ENCODE data around the gene NCLN.
"Not testable (repeated sequence)": the region's sequence is repeated elsewhere in the genome, so short reads cannot be mapped to it uniquely, and the experiment has no call there.

The NCLN gene

GRCh38 chr19:3225169-3225485 is 39.4 kb downstream of the NCLN start:
- no peak for DNase-seq (ENCODE audit: low read depth in 2 of 2)

- no peak for DNase-seq (ENCODE audit: low read depth in 2 of 2)
Measured at GRCh38 chr19:3225677-3226093, 40.0 kb downstream of the NCLN start.

- no peak for DNase-seq (ENCODE audit: low read depth in 2 of 2)
Measured at GRCh38 chr19:3227054-3227626, 41.4 kb downstream of the NCLN start.

GRCh38 chr19:3229346-3229743 is 43.6 kb downstream of the NCLN start:
- DNase-seq (ENCODE audit: low read depth in 2 of 2) = no peak

DNA sequence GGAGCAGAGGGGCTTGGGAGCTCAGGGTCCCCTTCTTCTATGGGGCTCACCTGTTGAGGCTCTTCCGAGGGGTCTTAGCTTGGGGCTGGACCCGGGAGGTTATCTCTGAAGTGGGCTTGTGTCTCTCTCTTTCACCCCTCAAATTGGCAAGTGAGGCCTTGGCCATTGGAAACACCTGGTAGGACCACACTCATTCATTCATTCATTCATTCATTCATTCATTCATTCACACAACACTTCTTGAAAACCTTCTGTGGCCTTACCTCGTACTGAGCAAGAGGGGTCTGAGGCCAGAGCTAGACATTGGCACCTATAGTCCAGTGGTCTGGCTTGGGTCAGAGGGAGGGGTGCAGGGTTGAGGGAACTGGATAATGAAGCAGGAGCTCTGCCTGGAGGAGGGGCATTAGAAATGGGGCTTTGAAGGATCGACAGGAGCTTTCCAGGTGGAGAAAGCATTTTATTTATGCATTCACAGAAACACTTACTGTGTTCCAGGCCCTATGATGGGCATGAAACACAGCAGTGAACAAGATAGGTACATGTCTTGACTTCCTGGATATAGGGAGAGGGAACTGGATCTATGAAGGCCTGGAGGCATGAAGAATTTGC is 44.3 kb downstream of the NCLN start:
- DNase-seq (ENCODE audit: low read depth in 2 of 2) = no peak

GRCh38 chr19:3231288-3231687 is 45.6 kb downstream of the NCLN start:
- no peak for DNase-seq (ENCODE audit: low read depth in 2 of 2)

DNA sequence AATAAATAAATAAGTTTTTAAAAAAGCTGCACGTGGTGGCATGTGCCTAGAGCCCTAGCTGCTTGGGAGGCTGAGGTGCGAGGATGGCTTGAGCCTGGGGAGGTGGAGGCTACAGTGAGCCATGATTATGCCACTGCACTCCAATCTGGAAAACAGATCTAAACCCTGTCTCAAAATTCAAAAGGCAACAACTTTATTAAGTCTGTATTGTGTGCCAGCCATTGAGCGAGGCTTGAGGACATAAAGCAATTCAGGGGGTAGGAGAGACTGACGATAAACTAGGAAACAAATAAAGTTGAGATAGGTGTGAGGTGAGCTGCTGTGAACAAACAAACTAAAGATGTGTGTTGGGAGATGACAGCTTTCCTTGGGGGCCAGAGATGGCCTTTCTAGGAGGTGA is 47.4 kb downstream of the NCLN start:
- no peak for DNase-seq (ENCODE audit: low read depth in 2 of 2)

GRCh38 chr19:3233831-3234230 is 48.1 kb downstream of the NCLN start:
- no peak for DNase-seq (ENCODE audit: low read depth in 2 of 2)

- DNase-seq (ENCODE audit: low read depth in 2 of 2) = no peak
Measured at GRCh38 chr19:3234800-3235199, 49.1 kb downstream of the NCLN start.

DNA sequence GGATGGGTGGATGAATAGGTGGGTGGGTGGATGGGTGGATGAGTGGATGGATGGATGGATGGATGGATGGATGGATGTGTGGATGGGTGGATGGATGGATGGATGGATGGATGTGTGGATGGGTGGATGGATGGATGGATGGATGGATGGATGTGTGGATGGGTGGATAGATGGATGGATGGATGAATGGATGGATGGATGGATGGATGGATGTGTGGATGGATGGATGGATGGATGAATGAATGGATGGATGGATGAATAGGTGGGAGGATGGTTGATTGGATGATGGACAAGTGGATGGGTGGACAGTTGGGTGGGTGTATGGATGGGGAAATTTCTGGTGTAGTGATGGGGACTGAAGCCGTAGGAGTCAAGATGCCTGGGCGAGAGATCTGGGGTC is 49.9 kb downstream of the NCLN start:
- not testable (repeated sequence) for DNase-seq (ENCODE audit: low read depth in 2 of 2)

DNA sequence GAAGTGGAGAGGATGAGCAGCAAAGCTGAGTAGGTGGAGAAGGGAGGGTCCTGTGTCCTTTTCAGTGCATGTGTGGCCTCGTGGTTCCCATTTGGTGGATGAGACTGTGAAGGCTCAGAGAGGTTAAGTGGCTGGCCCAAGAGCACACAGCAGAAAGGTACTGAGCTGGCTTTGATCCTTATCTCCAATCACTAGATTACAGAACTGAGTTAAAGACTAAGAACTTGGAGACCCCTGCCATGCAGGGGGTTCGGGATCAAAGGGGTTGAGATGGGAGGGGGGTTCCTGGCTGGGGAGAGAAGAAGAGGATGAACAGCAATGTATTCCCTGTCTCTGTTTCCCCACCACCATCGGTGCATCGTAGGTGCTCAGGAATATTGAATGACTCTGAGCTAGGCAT is 50.5 kb downstream of the NCLN start:
- DNase-seq (ENCODE audit: low read depth in 2 of 2) = no peak

DNA sequence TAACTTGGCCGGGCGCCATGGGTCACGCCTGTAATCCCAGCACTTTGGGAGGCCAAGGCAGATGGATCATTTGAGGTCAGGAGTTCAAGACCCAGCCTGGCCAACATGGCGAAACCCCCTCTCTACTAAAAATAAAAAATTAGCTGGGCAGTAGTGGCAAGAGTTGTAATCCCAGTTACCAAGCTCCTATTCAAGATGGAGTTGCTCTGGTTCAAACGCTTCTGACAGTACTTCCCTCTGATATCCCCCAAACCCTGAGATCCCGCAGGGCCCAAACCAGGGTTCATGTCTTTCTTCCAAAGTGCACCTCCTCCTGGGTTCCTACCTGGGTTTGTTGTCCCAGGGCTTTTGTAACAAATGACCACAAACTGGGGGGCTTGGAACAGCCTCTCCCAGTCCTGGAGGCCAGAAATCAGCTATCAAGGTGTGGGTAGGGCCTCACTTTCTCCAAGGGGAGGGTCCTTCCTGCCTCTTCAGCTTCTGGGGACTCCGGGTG is 52.4 kb downstream of the NCLN start:
- DNase-seq (ENCODE audit: low read depth in 2 of 2) = no peak

DNA sequence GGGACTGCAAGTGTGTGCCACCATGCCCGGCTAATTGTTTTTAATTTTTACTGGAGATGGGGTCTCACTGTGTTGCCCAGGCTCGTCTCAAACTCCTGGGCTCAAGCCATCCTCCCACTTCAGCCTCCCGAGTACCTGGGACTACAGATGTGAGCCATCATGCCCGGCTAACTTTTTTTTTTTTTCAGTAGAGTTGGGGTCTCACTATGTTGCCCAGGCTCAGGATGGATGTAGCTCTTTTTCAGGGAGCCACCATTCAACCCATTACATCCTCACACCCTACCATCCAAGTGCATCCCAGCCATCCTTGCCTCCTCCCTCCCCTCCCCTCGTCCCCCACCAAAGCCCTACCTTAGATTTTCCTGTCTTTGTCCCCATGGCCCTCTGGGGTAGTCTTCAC is 53.6 kb downstream of the NCLN start:
- DNase-seq (ENCODE audit: low read depth in 2 of 2) = no peak

DNA sequence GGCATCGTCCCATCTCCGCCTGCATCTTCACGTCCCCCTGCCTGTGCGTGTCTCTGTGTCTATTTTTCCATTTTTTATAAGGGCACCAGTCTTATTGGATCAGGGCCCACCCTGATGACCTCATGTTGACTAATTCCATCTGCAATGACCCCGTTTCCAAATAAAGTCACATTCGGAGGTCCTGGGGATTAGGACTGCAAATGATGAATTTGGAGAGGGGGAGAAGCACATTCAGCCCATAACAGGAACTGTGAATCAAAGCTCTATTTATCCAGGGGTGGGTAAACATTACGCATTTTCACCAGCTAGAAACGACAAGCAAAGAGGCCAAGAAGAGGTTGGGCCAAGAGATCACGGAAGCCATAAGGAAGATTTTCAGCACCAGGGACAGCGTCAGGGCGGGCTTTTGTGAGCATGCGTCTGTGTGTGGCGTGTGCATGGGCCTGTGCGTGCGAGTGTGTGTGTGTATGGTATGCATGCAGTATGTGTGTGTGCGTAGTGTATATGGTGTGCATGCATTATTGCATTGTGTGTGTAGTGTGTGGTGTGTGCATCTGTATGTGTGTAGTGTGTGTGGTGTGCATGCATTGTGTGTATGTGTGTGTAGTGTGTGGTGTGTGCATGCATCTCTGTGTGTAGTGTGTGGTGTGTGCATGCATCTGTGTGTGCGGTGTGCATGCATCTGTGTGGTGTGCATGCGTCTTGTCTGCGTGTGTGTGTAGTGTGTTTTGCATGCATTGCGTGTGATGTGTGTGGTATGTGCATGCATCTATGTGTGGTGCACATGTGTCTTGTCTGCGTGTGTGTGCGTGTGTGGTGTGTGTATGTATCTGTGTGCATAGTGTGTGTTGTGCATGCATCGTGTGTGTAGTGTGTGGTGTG is 58.3 kb downstream of the NCLN start:
- DNase-seq (ENCODE audit: low read depth in 2 of 2) = peak; percentile 10 to 16

DNA sequence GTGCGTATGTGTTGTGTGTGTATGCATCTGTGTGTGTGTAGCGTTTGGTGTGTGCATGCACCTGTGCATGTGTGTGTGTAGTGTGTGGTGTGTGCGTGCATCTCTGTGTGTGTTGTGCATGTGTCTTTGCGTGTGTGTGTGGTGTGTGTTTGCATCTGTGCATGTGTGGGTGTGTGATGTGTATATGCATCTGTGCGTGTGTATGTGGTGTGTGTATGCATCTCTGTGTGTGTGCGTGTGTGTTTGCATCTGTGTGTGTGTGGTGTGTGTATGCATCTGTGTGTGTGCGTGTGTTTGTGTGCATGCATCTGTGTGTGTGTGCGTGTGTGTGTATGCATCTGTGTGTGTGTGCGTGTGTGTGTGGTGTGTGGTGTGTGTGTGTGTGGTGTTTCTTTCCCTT is 59.3 kb downstream of the NCLN start:
- no peak for DNase-seq (ENCODE audit: low read depth in 2 of 2)

DNA sequence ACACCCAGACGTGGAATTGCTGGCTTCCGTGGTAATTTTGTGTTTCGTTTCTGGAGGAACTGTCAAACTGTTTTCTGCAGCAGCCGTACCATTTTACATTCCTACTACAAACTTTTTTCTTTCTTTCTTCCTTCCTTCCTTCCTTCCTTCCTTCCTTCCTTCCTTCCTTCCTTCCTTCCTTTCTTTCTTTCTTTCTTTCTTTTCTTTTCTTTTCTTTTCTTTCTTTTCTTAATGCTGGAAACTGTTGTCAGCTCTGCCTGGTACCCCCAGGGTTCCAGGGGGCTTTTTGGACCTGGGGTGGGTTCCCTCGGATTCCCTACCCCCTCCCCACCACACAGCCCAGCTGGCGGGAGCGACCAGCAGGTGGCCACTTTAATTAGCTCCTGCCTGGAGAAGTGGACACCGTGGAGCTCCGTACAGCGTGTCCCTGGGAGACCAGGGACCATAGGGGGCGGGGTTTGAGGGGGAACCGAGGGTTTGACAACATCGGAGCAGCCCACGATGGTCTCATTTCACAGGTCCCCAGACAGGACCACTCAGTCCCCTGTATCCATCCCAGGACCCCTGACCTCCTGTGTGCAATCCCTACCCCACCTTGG is 63.1 kb downstream of the NCLN start:
- DNase-seq (ENCODE audit: low read depth in 2 of 2) = no peak

GRCh38 chr19:3249408-3249807 is 63.7 kb downstream of the NCLN start:
- DNase-seq (ENCODE audit: low read depth in 2 of 2) = no peak

DNA sequence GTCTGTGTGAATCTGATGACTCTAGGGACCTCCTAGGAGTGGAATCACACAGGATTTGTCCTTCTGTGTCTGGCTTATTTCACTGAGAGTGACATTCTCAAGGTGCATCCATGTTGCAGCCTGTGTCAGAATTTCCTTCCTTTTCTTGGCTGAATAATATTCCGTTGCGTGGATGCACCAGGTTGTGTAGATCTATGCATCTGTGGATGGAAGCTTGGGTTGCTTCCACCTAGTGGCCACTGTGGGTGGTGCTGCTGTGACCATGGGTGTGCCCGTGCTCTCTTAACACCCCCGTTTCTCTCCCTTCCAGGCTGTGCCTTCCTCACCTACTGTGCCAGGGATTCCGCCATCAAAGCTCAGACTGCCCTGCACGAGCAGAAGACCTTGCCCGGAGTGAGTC is 64.9 kb downstream of the NCLN start:
- no peak for DNase-seq (ENCODE audit: low read depth in 2 of 2)

GRCh38 chr19:3251229-3251628 is 65.5 kb downstream of the NCLN start:
- DNase-seq (ENCODE audit: low read depth in 2 of 2) = no peak

- no peak for DNase-seq (ENCODE audit: low read depth in 2 of 2)
Measured at GRCh38 chr19:3252650-3253049, 66.9 kb downstream of the NCLN start.

DNA sequence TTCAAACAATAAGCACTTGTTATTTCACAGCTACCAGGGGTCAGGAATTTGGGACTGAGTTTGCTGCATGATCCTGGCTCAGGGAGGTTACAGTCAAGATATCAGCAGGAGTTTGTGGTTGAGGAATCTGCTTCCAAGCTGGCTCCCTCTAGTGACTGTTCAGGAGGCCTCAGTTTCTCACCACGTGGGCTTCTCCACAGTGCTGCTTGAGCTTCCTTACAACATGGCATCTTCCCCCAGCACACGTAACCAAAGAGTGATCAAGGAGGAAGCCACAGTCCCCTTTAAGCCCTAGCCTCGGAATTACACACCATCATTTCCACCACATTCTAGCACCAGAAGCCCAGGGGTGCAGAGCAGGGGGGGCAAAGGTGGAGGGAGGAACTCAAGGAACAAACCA is 67.5 kb downstream of the NCLN start:
- DNase-seq (ENCODE audit: low read depth in 2 of 2) = no peak

- no peak for DNase-seq (ENCODE audit: low read depth in 2 of 2)
Measured at GRCh38 chr19:3254520-3254919, 68.8 kb downstream of the NCLN start.

DNA sequence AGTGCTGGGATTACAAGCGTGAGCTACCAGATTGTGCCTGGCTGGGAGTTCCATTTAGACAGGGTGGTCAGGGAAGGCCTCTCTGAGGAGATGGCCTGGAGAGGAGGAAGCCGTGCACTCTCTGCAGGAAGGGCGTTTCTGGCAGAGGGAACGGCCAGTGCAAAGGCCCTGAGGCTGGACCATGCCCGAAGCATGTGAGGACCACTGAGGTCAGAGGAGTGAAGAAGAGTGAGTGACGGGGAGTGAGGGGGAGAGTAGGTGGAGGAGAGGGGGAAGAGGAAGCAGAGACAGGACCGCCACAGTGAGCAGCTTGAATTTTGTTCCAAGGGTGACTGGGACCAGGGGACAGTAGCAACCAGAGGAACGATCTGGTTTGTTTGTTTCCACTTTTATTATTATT is 71.3 kb downstream of the NCLN start:
- DNase-seq (ENCODE audit: low read depth in 2 of 2) = no peak

Data from fibroblast of skin of left biceps (primary cell).